ENCODE data around the gene C5.

The C5 gene

DNA sequence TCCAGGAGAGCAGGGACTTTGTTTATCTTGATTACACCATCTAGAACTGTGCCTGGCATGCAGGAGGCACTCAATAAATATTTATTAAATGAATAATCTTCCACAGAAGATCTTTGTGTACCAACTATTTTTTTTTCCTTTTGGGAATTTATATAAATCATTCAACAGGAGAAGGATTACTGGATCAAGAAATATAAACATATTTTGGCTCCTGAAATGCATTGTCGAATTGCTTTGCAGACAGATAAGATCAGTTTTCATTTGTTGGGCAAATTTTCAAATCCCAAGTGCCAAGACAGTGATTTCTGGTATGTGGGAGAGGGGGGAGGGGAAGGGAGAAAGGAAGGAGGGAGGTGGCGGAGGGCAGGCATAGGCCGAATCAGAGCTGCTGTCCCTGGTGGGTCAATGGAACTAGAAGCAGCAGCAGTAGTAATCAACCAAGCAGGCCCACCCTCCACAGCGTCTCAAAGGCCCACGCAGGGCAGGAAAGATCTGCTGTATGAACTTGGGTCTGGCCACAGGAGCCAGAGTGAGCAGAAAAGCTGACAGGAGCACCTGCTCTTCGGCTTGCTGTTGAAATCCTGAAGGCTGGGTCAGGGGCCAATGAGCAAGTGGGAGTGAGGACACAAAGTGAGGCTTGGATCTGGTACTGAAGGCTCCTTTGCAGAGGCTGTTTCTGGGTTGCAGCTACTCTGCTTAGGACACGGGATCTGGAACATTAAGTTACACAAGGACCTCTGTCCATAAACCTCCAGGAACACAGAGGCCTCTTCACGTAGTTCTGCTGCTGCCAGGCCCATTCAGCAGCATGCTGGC, 107.7 kb downstream of the C5 start:
- in situ Hi-C loops (cut with MboI; ENCODE audit: low sequenced_read_pairs) = loop anchor here (25.0 kb wide), 1 partner anchor 330 kb away; no protein-coding TSS in a partner anchor

DNA sequence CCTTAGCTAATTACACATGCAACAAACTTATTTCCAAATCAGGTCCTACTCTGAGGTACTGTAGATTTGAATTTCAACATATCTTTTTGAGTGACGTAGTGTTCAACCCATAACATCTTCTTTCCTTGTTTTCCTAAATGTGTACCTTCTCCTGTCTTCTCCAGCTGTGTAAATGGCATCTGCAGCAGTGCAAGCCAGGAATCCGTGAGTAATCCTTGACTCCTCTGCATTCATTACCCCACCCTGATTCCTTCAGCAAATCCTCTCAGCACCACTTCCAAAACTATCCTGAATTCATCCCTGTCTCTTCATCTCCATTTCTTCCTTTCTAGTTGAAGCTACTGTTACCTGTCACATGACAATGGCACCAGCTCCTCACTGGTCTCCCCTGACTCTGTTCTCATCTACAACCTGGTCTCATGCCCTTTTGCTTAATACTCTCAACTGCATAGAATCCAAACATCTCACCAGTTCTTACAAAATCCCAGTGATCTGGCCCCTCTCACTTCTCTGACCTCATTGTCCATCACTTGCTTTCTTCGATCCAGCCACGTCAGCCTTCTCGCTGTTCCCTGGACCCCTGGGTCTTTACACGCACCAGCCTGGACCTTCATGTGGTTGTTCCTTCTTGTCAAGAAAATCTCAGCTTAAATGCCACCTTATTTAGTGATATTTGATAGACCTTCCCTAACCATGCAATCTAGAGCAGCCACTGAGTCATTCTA, 108.9 kb downstream of the C5 start:
- in situ Hi-C loops (cut with MboI; ENCODE audit: low sequenced_read_pairs) = loop anchor here (25.0 kb wide), 1 partner anchor 329 kb away; no protein-coding TSS in a partner anchor

DNA sequence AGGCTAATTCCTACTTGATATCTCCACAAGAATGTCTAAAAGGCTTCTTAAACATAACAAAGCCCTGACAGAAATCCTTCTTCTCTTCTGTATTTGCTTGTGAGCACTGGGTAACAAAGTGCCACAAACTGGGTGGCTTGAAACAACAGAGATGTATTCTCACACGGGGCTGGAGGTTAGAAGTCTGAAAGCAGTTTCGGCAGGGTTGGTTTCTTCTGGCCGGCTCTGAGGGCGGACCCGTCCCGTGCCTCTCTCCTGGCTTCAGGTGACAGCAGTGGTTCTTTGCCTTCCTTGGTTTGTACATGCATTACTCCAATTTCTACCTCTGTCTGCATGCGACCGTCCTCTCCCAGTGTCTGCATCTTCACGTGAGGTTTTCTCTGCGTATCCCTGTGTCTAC, 109.5 kb downstream of the C5 start:
- in situ Hi-C loops (cut with MboI; ENCODE audit: low sequenced_read_pairs) = loop anchor here (25.0 kb wide), 1 partner anchor 328 kb away; no protein-coding TSS in a partner anchor

DNA sequence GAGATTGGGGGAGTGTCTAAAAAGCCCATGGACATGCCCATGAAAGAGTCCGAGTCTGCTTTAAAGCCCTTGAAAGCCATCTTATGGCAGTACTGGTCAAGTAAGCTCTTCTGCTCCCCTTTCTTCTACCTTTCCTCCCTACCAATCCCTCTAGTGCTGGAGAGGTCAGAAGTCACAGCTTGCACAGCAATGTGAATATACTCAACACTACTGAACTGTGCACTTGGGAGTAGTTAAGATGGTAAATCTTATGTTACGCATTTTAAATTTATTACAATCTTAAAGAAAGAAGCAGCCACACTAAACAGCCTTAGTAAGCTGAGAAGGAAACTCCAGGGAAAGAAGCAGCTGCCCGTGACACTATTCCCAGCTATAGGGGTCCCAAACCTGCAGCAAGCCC, 111.2 kb downstream of the C5 start:
- in situ Hi-C loops (cut with MboI; ENCODE audit: low sequenced_read_pairs) = loop anchor here (25.0 kb wide), 1 partner anchor 327 kb away; no protein-coding TSS in a partner anchor

DNA sequence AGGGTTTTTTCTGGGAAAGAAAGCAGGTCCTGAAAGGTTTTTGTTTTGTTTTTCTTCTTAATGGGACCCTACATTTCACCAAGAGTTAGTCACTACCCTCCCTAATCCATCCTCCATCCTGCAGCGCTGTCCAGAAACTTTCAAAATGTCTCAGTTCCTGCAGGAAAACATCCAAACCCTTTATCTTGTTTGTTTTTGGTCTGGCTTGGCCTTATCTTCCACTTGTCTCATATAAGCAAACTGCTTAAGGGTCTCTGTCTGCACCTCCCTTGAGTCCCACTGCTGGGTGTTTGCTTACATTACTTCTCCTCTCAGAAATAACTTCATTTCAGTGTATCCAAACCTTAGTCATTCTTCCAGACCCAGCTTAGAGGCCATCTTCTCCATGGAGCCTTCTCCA, 112.5 kb downstream of the C5 start:
- in situ Hi-C loops (cut with MboI; ENCODE audit: low sequenced_read_pairs) = loop anchor here (25.0 kb wide), 1 partner anchor 325 kb away; no protein-coding TSS in a partner anchor

DNA sequence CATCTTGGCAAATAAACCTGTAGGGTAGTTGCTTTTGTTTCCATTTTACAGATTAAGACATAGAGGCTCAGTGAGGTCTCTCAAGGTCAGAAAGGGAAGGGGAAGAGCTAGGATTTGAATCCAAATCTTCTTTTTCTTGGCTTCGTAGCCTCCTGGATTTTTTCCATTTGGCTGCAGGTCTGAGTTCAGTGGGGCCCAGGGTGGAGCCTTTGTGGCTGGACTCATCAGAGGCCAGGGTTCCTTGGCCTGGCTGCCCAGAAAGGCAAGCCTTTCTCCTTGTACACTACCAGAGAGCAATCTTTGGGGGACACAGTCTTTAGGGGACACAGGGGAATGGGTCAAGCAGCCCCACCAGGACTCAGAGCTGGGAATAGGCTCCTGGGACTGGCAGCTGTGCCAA, 112.9 kb downstream of the C5 start:
- in situ Hi-C loops (cut with MboI; ENCODE audit: low sequenced_read_pairs) = loop anchor here (25.0 kb wide), 1 partner anchor 325 kb away; no protein-coding TSS in a partner anchor

DNA sequence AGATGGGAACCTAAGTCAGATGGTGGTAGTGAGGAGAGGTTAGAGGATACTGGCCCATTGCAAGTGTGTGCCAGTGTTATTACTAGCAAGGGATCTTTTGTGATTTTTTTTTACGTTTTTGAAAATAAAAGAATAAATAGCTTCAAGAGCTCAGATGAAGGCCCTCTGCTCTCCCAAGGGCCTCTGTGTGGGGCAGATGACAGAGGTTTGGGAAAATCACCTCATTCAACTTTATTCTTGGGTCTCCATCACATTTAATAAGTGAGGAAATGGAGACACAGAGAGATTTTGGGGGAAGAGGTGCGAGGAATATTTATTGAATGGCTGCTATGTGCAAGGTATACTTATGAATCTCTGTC, 113.3 kb downstream of the C5 start:
- in situ Hi-C loops (cut with MboI; ENCODE audit: low sequenced_read_pairs) = loop anchor here (25.0 kb wide), 1 partner anchor 324 kb away; no protein-coding TSS in a partner anchor

DNA sequence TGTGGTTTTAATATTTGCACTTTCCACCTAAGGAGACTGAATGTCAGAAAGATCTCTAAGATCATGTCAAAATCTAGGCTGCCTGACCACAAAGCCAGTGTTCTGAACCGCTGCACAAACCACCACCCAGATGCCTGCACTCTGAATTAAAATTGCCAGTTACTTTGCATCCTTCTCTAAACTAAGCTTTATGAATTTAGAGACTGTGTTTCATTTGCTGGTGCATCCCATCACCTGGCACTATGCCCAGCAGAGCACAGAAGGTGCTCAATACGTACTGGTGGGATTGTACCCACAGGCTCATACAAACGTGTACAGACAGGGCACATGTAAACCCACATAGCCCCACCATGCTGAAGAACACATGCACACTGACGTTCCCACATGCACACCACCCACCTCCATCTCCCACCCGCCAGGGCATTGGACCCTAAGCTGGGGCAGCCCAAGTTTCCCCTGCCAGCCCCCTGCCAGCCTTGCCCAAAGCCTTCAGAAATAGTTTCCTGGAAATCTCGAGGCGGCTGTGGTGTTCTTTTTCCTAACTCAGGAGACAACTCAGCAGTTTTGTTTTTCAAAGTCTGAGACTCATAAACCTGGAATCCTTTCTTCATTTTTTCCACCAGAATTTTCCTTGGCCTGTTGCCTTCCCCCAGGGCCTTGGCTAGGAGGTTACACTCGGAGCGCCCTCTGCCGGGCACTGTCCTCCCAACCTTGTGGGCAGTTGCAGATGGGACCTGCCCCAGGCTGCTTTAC, 113.9 kb downstream of the C5 start:
- in situ Hi-C loops (cut with MboI; ENCODE audit: low sequenced_read_pairs) = loop anchor here (25.0 kb wide), 1 partner anchor 324 kb away; no protein-coding TSS in a partner anchor

DNA sequence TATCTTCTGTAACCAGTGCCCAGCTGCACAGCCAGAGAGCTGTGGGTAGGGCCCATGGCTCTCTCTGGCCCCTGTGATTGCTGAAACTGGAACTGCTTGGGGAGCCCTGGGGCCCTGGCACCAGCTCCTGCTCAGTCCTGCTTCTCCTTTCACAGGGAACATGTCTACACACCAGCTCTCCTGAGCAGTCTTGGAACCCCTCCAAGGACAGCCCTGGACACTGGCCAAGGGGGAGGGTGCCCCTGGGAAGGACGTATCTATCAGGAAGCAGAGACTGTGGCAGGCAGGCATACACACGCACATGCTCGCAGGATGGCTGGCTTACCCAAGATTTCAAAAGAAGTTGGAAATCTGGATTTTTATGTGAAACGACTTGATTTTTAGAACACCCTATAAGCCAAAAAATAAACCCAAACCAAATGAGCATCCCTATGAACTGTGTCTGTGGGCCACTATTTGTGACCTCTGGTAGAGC, 114.7 kb downstream of the C5 start:
- in situ Hi-C loops (cut with MboI; ENCODE audit: low sequenced_read_pairs) = loop anchor here (25.0 kb wide), 1 partner anchor 323 kb away; no protein-coding TSS in a partner anchor

DNA sequence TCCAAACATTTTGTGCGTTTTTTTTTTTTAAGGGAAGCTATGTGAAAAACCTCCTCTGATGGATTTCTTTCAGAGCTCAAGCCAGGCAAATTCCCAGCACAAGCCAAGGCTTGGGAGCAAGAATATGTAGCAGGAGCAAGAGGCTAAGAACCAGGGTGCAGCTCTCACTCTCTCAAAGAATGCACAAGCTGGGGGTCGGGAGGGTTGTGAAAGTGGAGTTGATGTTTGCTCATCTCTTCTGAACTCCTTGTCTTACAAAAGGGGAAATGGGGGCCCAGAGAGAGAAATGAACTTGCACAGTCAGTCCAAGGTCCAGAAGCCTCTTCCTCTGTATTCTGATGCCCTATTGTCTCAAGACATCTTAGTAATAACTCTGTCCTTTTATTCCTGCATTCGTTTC, 115.8 kb downstream of the C5 start:
- in situ Hi-C loops (cut with MboI; ENCODE audit: low sequenced_read_pairs) = loop anchor here (25.0 kb wide), 1 partner anchor 322 kb away; no protein-coding TSS in a partner anchor

DNA sequence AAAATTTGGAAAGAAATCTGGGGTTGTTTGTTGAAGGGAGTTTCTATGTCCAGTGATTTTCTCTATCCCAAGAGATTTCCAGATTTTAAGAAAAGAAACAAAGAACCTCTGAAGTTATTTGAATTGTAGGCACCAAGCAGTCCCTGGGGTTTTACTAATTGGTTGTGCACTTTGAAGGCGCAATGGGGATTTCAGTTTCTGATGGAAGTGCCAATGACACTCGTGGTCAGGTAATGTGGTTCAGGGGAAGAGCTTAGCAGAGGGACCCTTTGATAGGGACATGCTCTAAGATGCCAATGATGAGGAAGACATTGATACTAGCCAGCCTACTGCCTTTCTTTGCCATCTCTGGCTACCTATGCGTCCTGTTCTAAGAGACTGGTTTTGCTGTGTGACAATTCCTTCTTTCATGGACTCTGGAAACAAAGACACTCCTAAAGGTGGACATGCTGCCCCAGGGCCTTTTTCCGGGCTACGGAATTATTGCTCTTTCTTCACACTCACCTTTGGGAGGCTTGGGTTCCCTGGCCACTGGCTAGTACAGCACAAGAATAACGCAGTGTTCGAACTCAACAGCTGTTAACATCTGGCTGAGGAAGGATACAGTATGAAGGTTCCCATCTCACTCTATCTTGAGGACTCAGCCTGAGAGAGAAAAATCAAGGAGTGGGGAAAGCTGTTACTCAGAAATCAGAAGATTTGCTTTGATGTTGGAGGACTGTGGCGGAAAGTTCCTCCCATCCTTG, 116.6 kb downstream of the C5 start:
- in situ Hi-C loops (cut with MboI; ENCODE audit: low sequenced_read_pairs) = loop anchor here (25.0 kb wide), 1 partner anchor 321 kb away; no protein-coding TSS in a partner anchor

DNA sequence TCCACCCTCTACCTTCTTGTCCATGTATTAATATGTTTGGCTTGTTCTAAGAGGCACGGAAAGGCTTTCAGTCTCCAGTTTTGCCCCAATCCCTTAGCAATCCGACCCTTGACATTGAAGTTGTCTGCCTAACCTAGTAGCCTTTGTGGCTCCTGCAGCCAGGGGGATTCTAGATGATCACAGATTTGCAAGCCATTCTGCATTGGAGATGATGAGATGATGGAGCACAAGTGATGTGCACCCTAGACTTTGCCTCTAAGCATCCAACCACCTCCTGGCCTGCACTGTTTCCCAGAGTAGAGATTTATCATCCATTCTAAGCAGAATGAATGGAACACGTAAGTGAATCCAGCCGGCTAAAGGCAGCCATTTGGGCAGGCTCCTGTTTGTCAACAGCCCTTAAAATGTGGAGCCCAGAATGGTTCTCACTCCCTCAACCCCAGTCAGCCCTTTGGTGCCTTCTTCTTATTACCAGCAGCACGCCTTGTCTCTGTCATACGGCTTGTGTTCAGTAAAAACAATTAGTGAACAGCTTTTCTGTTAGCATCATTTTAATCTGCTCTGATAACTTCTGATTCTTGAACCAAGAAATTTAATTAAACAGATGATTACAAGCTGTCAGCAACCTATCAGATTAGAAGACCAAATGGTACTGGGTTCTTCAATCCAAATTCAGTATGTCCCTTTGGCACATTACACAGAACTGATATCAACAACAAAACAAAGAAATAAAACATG, 117.8 kb downstream of the C5 start:
- in situ Hi-C loops (cut with MboI; ENCODE audit: low sequenced_read_pairs) = loop anchor here (25.0 kb wide), 1 partner anchor 320 kb away; no protein-coding TSS in a partner anchor

DNA sequence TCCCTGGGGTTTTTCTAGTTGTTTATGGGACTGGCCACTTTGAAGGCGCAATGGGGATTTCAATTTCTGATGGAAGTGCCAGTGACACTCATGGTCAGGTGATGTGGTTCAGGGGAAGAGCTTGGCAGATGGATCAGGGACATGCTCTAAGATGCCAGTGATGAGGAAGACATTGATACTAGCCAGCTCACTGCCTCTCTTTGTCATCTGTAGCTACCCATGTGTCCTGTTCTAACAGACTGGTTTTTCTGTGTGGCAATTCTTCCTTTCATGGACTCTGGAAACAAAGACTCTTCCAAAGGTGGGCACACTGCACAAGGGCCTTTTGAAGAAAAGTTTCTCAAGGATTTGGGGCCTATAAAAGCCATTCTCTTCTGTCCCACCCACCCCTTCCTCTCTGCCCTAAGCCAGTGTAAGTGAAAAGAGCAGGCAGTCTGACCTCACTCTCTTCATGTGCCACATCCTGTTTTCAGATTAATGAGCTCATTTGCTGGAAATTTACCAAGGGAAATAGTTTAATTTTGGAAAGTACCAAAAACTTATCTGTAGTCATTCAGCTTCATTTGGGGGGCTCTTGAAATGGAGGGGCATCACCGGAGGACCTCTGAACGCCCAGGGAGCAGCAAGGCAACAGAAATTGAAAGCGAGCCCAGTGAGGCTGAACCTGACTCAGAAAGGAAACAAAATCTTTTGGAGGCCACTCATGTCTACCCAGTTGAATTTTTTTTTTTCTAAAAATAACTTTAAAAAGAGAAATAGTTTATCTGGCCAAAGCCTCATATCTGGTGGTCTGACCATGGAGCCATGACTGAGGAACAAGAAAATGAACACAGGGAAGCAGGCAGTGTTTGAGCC, 118.6 kb downstream of the C5 start:
- in situ Hi-C loops (cut with MboI; ENCODE audit: low sequenced_read_pairs) = loop anchor here (25.0 kb wide), 1 partner anchor 319 kb away; no protein-coding TSS in a partner anchor

DNA sequence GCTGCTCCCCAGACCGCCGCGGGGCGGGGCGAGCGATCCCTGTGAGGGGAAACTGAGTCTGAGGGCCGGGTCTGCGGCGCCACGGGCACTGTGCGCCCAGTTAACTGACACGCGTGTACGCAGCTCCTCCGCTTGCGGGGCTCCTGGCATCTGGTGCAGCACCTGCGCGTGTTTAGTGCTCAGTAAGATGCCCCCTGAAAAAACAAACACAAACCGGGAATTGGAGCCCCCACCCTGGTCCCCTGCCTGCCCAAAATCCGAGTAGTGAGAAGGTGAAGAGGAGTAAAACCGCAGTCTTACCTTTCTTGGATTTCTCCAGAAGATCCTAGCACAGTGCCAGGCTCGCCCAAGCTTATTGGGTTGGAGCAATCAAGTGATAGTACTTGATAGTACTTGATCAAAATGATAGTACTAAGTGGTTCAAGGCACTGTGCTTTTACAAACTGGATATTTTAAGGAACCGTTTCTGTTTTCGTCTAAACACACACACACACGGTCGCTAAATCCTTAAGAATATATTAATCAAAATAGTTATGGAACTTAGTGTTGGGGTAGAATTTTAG, 120.8 kb downstream of the C5 start:
- in situ Hi-C loops (cut with MboI; ENCODE audit: low sequenced_read_pairs) = loop anchor here (25.0 kb wide), 1 partner anchor 317 kb away; no protein-coding TSS in a partner anchor

DNA sequence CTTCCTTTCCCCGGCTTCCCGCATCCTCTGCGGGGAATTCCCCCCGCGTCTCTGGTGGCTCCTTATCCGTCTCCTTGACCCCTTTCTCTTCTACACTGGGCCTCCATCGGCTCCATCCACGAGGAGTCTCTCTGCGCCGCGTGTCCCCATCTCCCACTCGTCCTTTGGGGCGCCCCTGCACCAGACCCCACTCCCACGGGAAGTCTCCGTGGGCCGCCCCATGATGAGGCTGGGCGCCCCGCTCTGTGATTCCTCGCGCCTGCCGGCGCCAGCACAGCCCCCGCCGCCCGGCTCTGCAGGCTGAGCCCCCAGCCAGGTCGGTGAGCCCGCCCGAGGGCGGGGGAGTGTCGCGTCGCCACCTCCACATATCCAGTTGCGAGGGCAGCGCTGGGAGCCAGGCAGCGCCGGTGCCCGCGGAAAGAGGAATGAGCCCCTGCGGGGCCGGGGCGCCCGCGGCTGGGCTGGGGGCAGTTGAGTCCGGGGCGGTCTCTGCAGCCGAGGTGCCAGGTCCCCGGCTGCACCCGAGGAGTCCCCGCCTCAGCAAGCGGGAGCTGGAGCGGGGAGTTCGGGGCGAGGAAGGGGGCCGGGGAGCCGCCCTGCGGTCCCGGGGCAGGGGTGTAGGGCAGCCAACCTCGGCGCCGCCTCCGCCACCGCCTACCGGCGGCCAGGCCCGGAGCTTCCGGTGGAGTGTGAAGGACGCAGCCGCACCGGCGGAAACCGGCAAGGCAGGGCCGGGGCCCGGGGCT, 121.4 kb downstream of the C5 start:
- in situ Hi-C loops (cut with MboI; ENCODE audit: low sequenced_read_pairs) = loop anchor here (25.0 kb wide), 1 partner anchor 316 kb away; no protein-coding TSS in a partner anchor

DNA sequence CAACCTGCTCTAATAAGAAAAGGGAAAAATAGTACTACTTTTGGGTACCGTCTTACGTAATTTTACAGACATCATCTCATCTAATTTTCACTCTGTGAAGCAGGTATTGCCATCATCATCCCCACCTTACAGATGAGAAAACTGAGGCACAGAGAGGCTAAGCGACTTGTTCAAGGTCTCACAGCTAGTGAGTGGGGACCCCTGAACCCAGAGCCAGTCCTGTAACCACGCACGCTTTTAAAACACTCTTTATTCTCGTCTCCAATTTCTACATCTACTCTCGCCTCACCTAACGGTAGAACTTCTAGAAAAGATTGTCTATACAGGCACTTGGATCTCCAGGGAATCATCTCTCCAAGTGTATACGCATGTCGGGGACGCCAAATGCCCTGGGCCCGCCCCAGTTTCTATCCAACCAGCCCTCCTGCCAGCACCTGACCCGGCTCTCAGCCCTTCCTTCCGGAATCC, 122.0 kb downstream of the C5 start:
- in situ Hi-C loops (cut with MboI; ENCODE audit: low sequenced_read_pairs) = loop anchor here (25.0 kb wide), 1 partner anchor 316 kb away; no protein-coding TSS in a partner anchor

Measured in HL-60/S4 treated with retinoic acid at 250 ng/mL for 4 days and 3 days (cell line).